ENCODE data around the gene EXOC6. TPM values are rescaled to one million over a fixed set of nuclear protein-coding genes. Genes with fewer than 3 reads are reported as not detected.

The EXOC6 gene
- polyA plus RNA-seq, 1 donor (not counting 4 experiments of a cell fraction or from before 2014, with no cell fraction given): 1.2 TPM

DNA sequence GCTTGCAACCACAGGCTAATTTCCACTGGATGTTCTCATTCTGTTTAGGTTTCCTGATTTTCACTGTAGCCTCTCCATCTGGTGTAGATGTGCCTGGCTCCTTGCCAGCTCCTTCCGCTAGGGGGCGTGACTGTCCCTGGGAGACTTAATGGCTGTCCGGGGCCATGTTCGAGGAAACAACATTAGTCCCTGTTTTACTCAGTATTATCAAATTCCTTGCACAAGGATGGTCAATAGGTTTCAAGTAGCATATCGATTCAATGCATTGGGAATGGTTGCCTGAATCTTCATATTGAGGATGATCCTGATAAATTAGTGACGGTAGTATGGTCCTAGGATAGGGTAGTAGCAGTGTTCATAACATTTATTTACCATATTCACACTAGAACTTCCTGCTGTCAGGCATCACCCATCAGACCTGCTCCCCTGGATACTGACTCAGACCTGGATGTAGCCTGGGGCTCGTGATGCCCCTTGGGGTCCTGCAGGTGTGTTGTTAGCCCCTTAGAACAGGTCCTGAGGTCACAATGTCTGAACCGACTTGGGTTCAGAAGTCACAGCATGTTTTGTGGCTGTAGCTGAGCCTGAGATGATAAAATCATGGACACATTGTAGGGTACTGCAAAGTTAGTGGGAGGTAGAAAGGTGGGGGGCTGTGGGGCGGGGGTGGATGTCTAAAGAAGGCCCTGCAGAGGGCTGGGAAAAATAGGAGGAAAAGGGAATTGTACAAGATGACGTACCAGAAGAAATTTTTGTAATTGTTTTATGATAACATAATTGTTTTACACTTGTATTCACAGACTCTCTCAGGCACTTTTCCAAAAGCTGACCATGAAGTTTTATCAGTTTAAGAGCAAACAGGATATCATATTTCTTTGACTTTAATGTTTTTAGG is 8.9 kb upstream of the EXOC6 start:
- TF ChIP-seq EZH2 (IDR thresholded peaks at IDR 0.05; ENCODE audit: low read length): no peak
- TF ChIP-seq CTCF (optimal IDR thresholded peaks at IDR 0.05 in 1 of 3, IDR thresholded peaks at IDR 0.05 in 1 of 3, conservative IDR thresholded peaks at IDR 0.05 in 1 of 3; ENCODE audit: extremely low read depth in 1 of 3, insufficient read depth in 2 of 3, low read length in 3 of 3): peak in 2 of 3 experiments; percentile 30 to 52
- Histone ChIP-seq H3K4me2 (ENCODE audit: control insufficient read depth, extremely low read depth, insufficient read depth, low read depth, low read length) (no peak overlapping the region), H3K27me3 (ENCODE audit: control insufficient read depth, extremely low read depth, insufficient read depth, low read length) (no peaks in the 10 kb centered on the region), H3K4me1 (ENCODE audit: control insufficient read depth, extremely low read depth, insufficient read depth, low read length) (no peaks in the 10 kb centered on the region), H2AFZ (ENCODE audit: control insufficient read depth, low read length) (no peak overlapping the region), H3K9me1 (ENCODE audit: control insufficient read depth, extremely low read depth, insufficient read depth, low read length) (no peaks in the 10 kb centered on the region), H3K79me2 (ENCODE audit: control insufficient read depth, insufficient read depth, low read length) (no peaks in the 10 kb centered on the region), H3K9me3 (ENCODE audit: control insufficient read depth, low read depth, low read length) (no peaks in the 10 kb centered on the region), H3K4me3 (ENCODE audit: control insufficient read depth in 2 of 3, extremely low read depth in 1 of 3, insufficient read depth in 2 of 3, low read depth in 1 of 3, low read length in 3 of 3) (no peak overlapping the region), H3K36me3 (ENCODE audit: control insufficient read depth in 2 of 2, extremely low read depth in 1 of 2, insufficient read depth in 2 of 2, low read length in 2 of 2) (no peaks in the 10 kb centered on the region), H4K20me1 (ENCODE audit: control insufficient read depth, extremely low read depth, insufficient read depth, low read length) (no peaks in the 10 kb centered on the region), H3K27ac (ENCODE audit: control insufficient read depth, insufficient read depth, low read length) (no peak overlapping the region), H3K9ac (ENCODE audit: control insufficient read depth, extremely low read depth, insufficient read depth, low read length) (no peak overlapping the region)
- dilution Hi-C loops (cut with MboI; ENCODE audit: extremely low pct_ligation_motif_present, low sequenced_read_pairs): no loop called here
- FAIRE-seq (no peak), DNase-seq (ENCODE audit: low read depth, low spot score) (no peak)

- TF ChIP-seq CTCF (optimal IDR thresholded peaks at IDR 0.05 in 1 of 3, IDR thresholded peaks at IDR 0.05 in 1 of 3, conservative IDR thresholded peaks at IDR 0.05 in 1 of 3; ENCODE audit: extremely low read depth in 1 of 3, insufficient read depth in 2 of 3, low read length in 3 of 3): peak in 2 of 3 experiments; percentile 17 to 23
- TF ChIP-seq EZH2 (IDR thresholded peaks at IDR 0.05; ENCODE audit: low read length): no peak
These were observed 3.6 kb upstream of the EXOC6 start for GRCh38 chr10:92844746-92845145.

More at GRCh38 chr10:92844746-92845145, 3.6 kb upstream of the EXOC6 start:
- dilution Hi-C loops (cut with MboI; ENCODE audit: extremely low pct_ligation_motif_present, low sequenced_read_pairs): no loop called here
- peaks cover 3% of the 10 kb centered on the region for H3K27me3 ChIP-seq (ENCODE audit: control insufficient read depth, extremely low read depth, insufficient read depth, low read length)
- no peaks in the 10 kb centered on the region for H3K36me3 ChIP-seq (ENCODE audit: control insufficient read depth in 2 of 2, extremely low read depth in 1 of 2, insufficient read depth in 2 of 2, low read length in 2 of 2)
- no peak overlapping the region for H2AFZ ChIP-seq (ENCODE audit: control insufficient read depth, low read length)
- peaks cover 9% of the 10 kb centered on the region for H3K4me1 ChIP-seq (ENCODE audit: control insufficient read depth, extremely low read depth, insufficient read depth, low read length)
- no peak overlapping the region for H3K9ac ChIP-seq (ENCODE audit: control insufficient read depth, extremely low read depth, insufficient read depth, low read length)
- H3K9me1 ChIP-seq (ENCODE audit: control insufficient read depth, extremely low read depth, insufficient read depth, low read length): no peaks in the 10 kb centered on the region
- no peaks in the 10 kb centered on the region for H4K20me1 ChIP-seq (ENCODE audit: control insufficient read depth, extremely low read depth, insufficient read depth, low read length)
- no peaks in the 10 kb centered on the region for H3K9me3 ChIP-seq (ENCODE audit: control insufficient read depth, low read depth, low read length)
- no peak overlapping the region for H3K4me2 ChIP-seq (ENCODE audit: control insufficient read depth, extremely low read depth, insufficient read depth, low read depth, low read length)
- H3K79me2 ChIP-seq (ENCODE audit: control insufficient read depth, insufficient read depth, low read length): no peaks in the 10 kb centered on the region
- H3K4me3 ChIP-seq (ENCODE audit: control insufficient read depth in 2 of 3, extremely low read depth in 1 of 3, insufficient read depth in 2 of 3, low read depth in 1 of 3, low read length in 3 of 3): no peak overlapping the region
- no peak for DNase-seq (ENCODE audit: low read depth, low spot score)
- FAIRE-seq: no peak
- no peak overlapping the region for H3K27ac ChIP-seq (ENCODE audit: control insufficient read depth, insufficient read depth, low read length)
